HEK293 (cell line): ENCODE data around the gene KCTD2.

Experiments used
- CTCF ChIA-PET: fragments of 350-600 bp; formaldehyde crosslinking; extraction: SDS; loops from one replicate; lab custom pipeline; 2021; ENCODE audit warnings: antibody characterized with exemption; lab: Yijun Ruan, JAX
- POLR2A ChIA-PET: fragments of 300-600 bp; formaldehyde crosslinking; extraction: SDS; loops from one replicate; lab custom pipeline; 2020; ENCODE audit warnings: antibody characterized with exemption, inconsistent platforms; lab: Yijun Ruan, JAX
- H3K27ac ChIP-seq: fragments of 200-500 bp; sonication (Bioruptor generic); 2 replicates; pipeline ENCODE4 v1.5.1; 2014; ENCODE audit warnings: low read depth, low read length, control low read depth, inconsistent platforms; ENCODE audit errors: extremely low read depth
- H3K36me3 ChIP-seq, 2 experiments: fragments of 200-500 bp in 1 of 2; sonication (Bioruptor generic) in 1 of 2; 1 replicate in 1 of 2; 2 replicates in 1 of 2; pipeline ENCODE4 v1.5.1; 2014 to 2017; ENCODE audit warnings: inconsistent platforms in 2 of 2, low read length in 2 of 2; ENCODE audit not compliant: control insufficient read depth in 2 of 2, insufficient read depth in 1 of 2
- H3K4me1 ChIP-seq: fragments of 200-500 bp; sonication (Bioruptor generic); 2 replicates; pipeline ENCODE4 v1.5.1; 2014; ENCODE audit warnings: mild to moderate bottlenecking, low read length, inconsistent platforms; ENCODE audit not compliant: control insufficient read depth, insufficient read depth
- H3K4me3 ChIP-seq: 2 replicates; pipeline ENCODE4 v1.5.1; 2011; ENCODE audit warnings: low read depth, mild to moderate bottlenecking, control low read depth, low read length, moderate library complexity
- H3K9me3 ChIP-seq: fragments of 200-500 bp; sonication (Bioruptor generic); 2 replicates; pipeline ENCODE4 v1.5.1; 2014; ENCODE audit warnings: low read depth, low read length, inconsistent platforms; ENCODE audit not compliant: control insufficient read depth, insufficient read depth
- KLF17 ChIP-seq: fragments of 450-650 bp; formaldehyde crosslinking; IDR thresholded peaks from 2 replicates; pipeline ENCODE4 v1.5.1; 2016; ENCODE audit warnings: missing biosample characterization, missing genetic modification characterization
- MYNN ChIP-seq: fragments of 450-650 bp; formaldehyde crosslinking; IDR thresholded peaks from 2 replicates; pipeline ENCODE4 v1.5.1; 2016; ENCODE audit warnings: missing biosample characterization, missing genetic modification characterization, borderline replicate concordance
- PRDM1 ChIP-seq: fragments of 450-650 bp; formaldehyde crosslinking; IDR thresholded peaks from 2 replicates; pipeline ENCODE4; 2016; ENCODE audit warnings: missing biosample characterization, missing genetic modification characterization
- TRIM28 ChIP-seq: IDR thresholded peaks from 2 replicates; pipeline ENCODE4 v1.6.1; 2011; ENCODE audit warnings: low read length, control low read depth, borderline replicate concordance
- ZNF112 ChIP-seq: fragments of 450-650 bp; formaldehyde crosslinking; IDR thresholded peaks from 2 replicates; pipeline ENCODE4 v1.5.0; 2017; ENCODE audit warnings: missing biosample characterization, missing genetic modification characterization
- ZNF140 ChIP-seq: fragments of 450-650 bp; formaldehyde crosslinking; IDR thresholded peaks from 2 replicates; pipeline ENCODE4 v1.5.1; 2016; ENCODE audit warnings: missing biosample characterization, missing genetic modification characterization
- ZNF155 ChIP-seq: fragments of 450-650 bp; formaldehyde crosslinking; IDR thresholded peaks from 2 replicates; pipeline ENCODE4 v1.5.1; 2016; ENCODE audit warnings: missing biosample characterization, missing genetic modification characterization
- ZNF366 ChIP-seq: fragments of 450-650 bp; formaldehyde crosslinking; conservative IDR thresholded peaks from 2 replicates; pipeline ENCODE4 v1.5.1; 2016; ENCODE audit warnings: missing biosample characterization, missing genetic modification characterization
- ZNF404 ChIP-seq: fragments of 450-650 bp; formaldehyde crosslinking; IDR thresholded peaks from 2 replicates; pipeline ENCODE4 v1.5.1; 2017; ENCODE audit warnings: missing biosample characterization, missing genetic modification characterization
- ZNF433 ChIP-seq: fragments of 450-650 bp; formaldehyde crosslinking; IDR thresholded peaks from 2 replicates; pipeline ENCODE4 v1.5.1; 2016; ENCODE audit warnings: missing biosample characterization, missing genetic modification characterization, low read depth
- ZNF488 ChIP-seq: fragments of 450-650 bp; formaldehyde crosslinking; IDR thresholded peaks from 2 replicates; pipeline ENCODE4 v1.5.1; 2016; ENCODE audit warnings: missing biosample characterization, missing genetic modification characterization
- ZNF555 ChIP-seq: fragments of 450-650 bp; formaldehyde crosslinking; conservative IDR thresholded peaks from 2 replicates; pipeline ENCODE4 v1.5.1; 2017; ENCODE audit warnings: missing biosample characterization, mild to moderate bottlenecking, missing genetic modification characterization, inconsistent platforms
- ZNF558 ChIP-seq: fragments of 450-650 bp; formaldehyde crosslinking; IDR thresholded peaks from 2 replicates; pipeline ENCODE4 v1.5.1; 2016; ENCODE audit warnings: missing biosample characterization, missing genetic modification characterization
- ZNF623 ChIP-seq: fragments of 450-650 bp; formaldehyde crosslinking; IDR thresholded peaks from 2 replicates; pipeline ENCODE4 v1.5.1; 2016; ENCODE audit warnings: missing biosample characterization, missing genetic modification characterization
- ZNF624 ChIP-seq: fragments of 450-650 bp; formaldehyde crosslinking; IDR thresholded peaks from 2 replicates; pipeline ENCODE4 v1.5.1; 2017; ENCODE audit warnings: missing biosample characterization, missing genetic modification characterization
- ZNF76 ChIP-seq: fragments of 450-650 bp; formaldehyde crosslinking; IDR thresholded peaks from 2 replicates; pipeline ENCODE4; 2016; ENCODE audit warnings: low read depth, missing biosample characterization, missing genetic modification characterization, borderline replicate concordance
- TF ChIP-seq, protein P1 (sequence below): fragments of 450-650 bp; formaldehyde crosslinking; IDR thresholded peaks from 2 replicates; pipeline ENCODE4 v1.5.1; 2016; ENCODE audit warnings: missing biosample characterization, missing genetic modification characterization, borderline replicate concordance

KCTD2 gene

GRCh38 chr17:75049057-75049456 lies 2.0 kb downstream of the KCTD2 start:
- Histone ChIP-seq H3K4me1 (peaks cover 6% of the 10 kb centered on the region; the same call in 1 of the 2 replicates), H3K4me3 (no peak overlapping the region), H3K27ac (no peak overlapping the region), H3K36me3 (peaks cover 39 to 47% of the 10 kb centered on the region in 2 experiments), H3K9me3 (no peaks in the 10 kb centered on the region)
- TF ChIP-seq ZNF558 (no peak), MYNN (tag by site-specific recombination) (no peak), ZNF624 (tag by site-specific recombination) (no peak), ZNF155 (tag by site-specific recombination) (no peak), KLF17 (tag by site-specific recombination) (no peak), ZNF623 (tag by site-specific recombination) (no peak), PRDM1 (tag by site-specific recombination) (no peak), TRIM28 (no peak), ZNF366 (tag by site-specific recombination) (no peak)
- ChIA-PET CTCF (interaction anchor here (0.6 to 3.4 kb wide), 10 partner anchors 8 to 1155 kb away, joined by 3 to 15 read pairs (median 5); no protein-coding TSS in a partner anchor), POLR2A (interaction anchor here (0.8 to 4.8 kb wide), 5 partner anchors 11 to 61 kb away, joined by 4 to 44 read pairs (median 4); partner anchors contain the start of gene MRPL58)

- POLR2A ChIA-PET, result interaction anchor here (4.8 kb wide), 1 partner anchor 15 kb away, joined by 44 read pairs; no protein-coding TSS in a partner anchor
- H3K4me1 ChIP-seq, result peaks cover 6% of the 10 kb centered on the region; the same call in 1 of the 2 replicates
- TF ChIP-seq ZNF555 (tag by site-specific recombination), result no peak
- TF ChIP-seq, protein P1, sequence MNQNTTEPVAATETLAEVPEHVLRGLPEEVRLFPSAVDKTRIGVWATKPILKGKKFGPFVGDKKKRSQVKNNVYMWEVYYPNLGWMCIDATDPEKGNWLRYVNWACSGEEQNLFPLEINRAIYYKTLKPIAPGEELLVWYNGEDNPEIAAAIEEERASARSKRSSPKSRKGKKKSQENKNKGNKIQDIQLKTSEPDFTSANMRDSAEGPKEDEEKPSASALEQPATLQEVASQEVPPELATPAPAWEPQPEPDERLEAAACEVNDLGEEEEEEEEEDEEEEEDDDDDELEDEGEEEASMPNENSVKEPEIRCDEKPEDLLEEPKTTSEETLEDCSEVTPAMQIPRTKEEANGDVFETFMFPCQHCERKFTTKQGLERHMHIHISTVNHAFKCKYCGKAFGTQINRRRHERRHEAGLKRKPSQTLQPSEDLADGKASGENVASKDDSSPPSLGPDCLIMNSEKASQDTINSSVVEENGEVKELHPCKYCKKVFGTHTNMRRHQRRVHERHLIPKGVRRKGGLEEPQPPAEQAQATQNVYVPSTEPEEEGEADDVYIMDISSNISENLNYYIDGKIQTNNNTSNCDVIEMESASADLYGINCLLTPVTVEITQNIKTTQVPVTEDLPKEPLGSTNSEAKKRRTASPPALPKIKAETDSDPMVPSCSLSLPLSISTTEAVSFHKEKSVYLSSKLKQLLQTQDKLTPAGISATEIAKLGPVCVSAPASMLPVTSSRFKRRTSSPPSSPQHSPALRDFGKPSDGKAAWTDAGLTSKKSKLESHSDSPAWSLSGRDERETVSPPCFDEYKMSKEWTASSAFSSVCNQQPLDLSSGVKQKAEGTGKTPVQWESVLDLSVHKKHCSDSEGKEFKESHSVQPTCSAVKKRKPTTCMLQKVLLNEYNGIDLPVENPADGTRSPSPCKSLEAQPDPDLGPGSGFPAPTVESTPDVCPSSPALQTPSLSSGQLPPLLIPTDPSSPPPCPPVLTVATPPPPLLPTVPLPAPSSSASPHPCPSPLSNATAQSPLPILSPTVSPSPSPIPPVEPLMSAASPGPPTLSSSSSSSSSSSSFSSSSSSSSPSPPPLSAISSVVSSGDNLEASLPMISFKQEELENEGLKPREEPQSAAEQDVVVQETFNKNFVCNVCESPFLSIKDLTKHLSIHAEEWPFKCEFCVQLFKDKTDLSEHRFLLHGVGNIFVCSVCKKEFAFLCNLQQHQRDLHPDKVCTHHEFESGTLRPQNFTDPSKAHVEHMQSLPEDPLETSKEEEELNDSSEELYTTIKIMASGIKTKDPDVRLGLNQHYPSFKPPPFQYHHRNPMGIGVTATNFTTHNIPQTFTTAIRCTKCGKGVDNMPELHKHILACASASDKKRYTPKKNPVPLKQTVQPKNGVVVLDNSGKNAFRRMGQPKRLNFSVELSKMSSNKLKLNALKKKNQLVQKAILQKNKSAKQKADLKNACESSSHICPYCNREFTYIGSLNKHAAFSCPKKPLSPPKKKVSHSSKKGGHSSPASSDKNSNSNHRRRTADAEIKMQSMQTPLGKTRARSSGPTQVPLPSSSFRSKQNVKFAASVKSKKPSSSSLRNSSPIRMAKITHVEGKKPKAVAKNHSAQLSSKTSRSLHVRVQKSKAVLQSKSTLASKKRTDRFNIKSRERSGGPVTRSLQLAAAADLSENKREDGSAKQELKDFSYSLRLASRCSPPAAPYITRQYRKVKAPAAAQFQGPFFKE (tag by site-specific recombination), result no peak
- no peak for TF ChIP-seq ZNF433
- TF ChIP-seq ZNF624 (tag by site-specific recombination), result no peak
- TF ChIP-seq ZNF76, result no peak
- no peak overlapping the region for H3K4me3 ChIP-seq
- no peaks in the 10 kb centered on the region for H3K9me3 ChIP-seq
- peaks cover 43 to 51% of the 10 kb centered on the region in 2 experiments for H3K36me3 ChIP-seq
- no peak overlapping the region for H3K27ac ChIP-seq
- CTCF ChIA-PET, result interaction anchor here (0.6 to 3.4 kb wide), 7 partner anchors 10 to 152 kb away, joined by 3 to 15 read pairs (median 6); no protein-coding TSS in a partner anchor
Measured at GRCh38 chr17:75049706-75050105, 2.7 kb downstream of the KCTD2 start.

DNA sequence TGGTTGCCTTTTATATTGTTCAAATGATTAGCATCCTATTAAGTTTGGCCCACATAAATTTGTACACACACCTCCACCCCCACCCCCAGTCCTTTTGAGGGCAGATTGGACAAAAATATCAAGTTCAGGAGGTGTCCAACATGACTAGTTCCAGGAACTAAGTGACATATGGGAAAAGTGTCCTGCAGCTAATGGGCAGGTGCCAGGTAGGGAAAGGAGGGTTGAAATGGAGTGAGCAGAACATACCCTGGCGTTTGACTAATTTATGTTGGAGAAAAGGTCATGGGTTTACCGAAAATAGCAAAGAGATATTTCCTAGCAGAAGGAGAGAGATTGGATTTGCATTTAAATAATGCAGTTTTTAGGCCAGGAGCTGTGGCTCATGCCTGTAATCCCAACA lies 4.9 kb downstream of the KCTD2 start:
- no peak overlapping the region for H3K4me3 ChIP-seq
- ChIA-PET POLR2A (no interaction called here), CTCF (interaction anchor here (0.7 to 1.5 kb wide), 3 partner anchors 9 to 45 kb away, joined by 3 to 5 read pairs (median 3); no protein-coding TSS in a partner anchor)
- peaks cover 6% of the 10 kb centered on the region; the same call in 1 of the 2 replicates for H3K4me1 ChIP-seq
- H3K36me3 ChIP-seq, result peaks cover 57 to 70% of the 10 kb centered on the region in 2 experiments
- no peak for TF ChIP-seq ZNF140
- no peak for TF ChIP-seq ZNF404
- TF ChIP-seq ZNF488 (tag by site-specific recombination), result no peak
- TF ChIP-seq ZNF112 (tag by site-specific recombination), result no peak
- H3K27ac ChIP-seq, result no peak overlapping the region
- H3K9me3 ChIP-seq, result no peaks in the 10 kb centered on the region
